ENCODE results near the gene CST9. TPM values are rescaled to one million over a fixed set of nuclear protein-coding genes. Genes with fewer than 3 reads are reported as not detected.
"Not testable (repeated sequence)": the region's sequence is repeated elsewhere in the genome, so short reads cannot be mapped to it uniquely, and the experiment has no call there.

The CST9 gene
- total RNA-seq, 4 donors from 2014 or later: not detected

DNA sequence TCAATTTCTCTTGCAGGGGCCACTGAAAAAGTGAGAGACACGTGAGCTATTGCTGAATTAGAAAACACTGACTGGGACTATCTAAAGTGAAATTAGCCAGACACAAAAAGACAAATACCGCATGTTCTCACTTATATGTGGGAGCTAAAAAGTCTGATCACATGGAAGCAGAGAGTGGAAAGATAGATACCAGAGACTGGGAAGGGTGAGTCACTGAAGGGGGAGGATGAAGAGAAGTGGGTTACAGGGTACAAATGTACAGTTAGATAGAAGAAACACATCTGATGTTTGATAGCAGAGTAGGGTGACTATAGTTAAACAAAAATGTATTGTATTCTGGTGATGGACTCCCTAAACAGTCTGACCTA, 18.6 kb upstream of the CST9 start:
- 61% methylated on average over 2 of the region's 2 CpGs for WGBS
- Histone ChIP-seq H3K27me3 (no peaks in the 10 kb centered on the region), H3K9me3 (no peaks in the 10 kb centered on the region), H3K27ac (peak overlapping the region; percentile 84), H3K36me3 (no peaks in the 10 kb centered on the region), H3K4me1 (peaks cover 46% of the 10 kb centered on the region), H3K4me3 (no peak overlapping the region)
- TF ChIP-seq EP300 (IDR thresholded peaks at IDR 0.05) (no peak), POLR2A (IDR thresholded peaks at IDR 0.05) (no peak), POLR2AphosphoS5 (IDR thresholded peaks at IDR 0.05) (no peak)
- no peak for DNase-seq (ENCODE audit: low spot score in 2 of 2)

DNA sequence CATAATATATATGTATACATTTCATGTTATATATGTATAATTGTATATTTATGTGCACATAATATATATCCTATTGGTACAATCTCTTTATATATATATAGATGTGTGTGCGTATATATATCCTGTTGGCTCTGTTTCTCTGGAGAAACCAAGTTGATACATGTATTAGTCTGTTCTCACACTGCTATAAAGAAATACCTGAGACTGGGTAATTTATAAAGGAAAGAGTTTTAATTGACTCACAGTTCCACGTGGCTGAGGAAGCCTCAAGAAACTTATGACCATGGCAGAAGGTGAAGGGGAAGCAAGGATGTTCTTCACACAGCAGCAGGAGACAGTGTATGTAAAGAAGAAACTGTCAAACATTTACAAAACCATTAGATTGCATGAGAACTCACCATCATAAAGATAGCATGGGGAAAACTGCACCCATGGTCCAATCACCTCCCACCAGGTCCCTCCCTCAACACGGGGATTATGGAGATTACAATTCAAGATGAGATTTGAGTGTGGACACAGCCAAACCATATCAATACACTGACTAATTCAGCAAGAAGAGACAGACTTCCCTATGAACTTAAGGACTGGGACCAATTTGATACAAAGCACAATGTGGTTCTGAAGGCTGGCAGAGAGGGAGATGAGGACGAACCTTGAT, 18.1 kb upstream of the CST9 start:
- no peak for TF ChIP-seq POLR2A (IDR thresholded peaks at IDR 0.05)
- TF ChIP-seq POLR2AphosphoS5 (IDR thresholded peaks at IDR 0.05): no peak
- TF ChIP-seq, protein P1, sequence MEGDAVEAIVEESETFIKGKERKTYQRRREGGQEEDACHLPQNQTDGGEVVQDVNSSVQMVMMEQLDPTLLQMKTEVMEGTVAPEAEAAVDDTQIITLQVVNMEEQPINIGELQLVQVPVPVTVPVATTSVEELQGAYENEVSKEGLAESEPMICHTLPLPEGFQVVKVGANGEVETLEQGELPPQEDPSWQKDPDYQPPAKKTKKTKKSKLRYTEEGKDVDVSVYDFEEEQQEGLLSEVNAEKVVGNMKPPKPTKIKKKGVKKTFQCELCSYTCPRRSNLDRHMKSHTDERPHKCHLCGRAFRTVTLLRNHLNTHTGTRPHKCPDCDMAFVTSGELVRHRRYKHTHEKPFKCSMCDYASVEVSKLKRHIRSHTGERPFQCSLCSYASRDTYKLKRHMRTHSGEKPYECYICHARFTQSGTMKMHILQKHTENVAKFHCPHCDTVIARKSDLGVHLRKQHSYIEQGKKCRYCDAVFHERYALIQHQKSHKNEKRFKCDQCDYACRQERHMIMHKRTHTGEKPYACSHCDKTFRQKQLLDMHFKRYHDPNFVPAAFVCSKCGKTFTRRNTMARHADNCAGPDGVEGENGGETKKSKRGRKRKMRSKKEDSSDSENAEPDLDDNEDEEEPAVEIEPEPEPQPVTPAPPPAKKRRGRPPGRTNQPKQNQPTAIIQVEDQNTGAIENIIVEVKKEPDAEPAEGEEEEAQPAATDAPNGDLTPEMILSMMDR (IDR thresholded peaks at IDR 0.05): no peak
- no peak for TF ChIP-seq EP300 (IDR thresholded peaks at IDR 0.05)
- H3K4me1 ChIP-seq: peaks cover 44% of the 10 kb centered on the region
- no peaks in the 10 kb centered on the region for H3K9me3 ChIP-seq
- no peaks in the 10 kb centered on the region for H3K36me3 ChIP-seq
- no peaks in the 10 kb centered on the region for H3K27me3 ChIP-seq
- peak overlapping the region; percentile 84 for H3K27ac ChIP-seq
- no peak overlapping the region for H3K4me3 ChIP-seq
- DNase-seq (ENCODE audit: low spot score in 2 of 2): no peak
- WGBS: 55% methylated on average over 4 of the region's 4 CpGs

DNA sequence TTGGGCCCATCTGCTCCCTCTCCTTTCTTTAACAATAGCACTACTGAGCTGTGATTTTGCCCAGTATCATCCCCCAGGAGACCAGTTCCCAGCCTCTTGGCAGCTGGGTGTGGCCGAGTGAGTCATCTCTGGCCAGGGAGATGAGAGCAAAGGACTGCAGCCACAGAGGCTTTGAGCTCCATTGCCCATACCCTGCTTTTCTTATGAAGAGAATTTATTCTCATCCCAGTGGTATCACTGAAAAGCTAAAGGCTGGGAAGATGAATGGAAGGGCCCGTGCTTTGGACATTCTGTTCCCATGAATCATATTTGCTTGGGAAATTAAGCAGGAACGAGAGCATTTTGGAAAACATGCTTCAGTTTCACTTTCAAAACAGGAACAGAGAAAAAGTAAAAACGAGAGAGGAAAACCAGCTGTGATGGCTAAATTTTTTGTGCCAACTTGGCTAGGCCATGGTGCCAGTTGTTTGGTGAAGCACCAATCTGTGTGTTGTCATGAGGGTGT, 17.2 kb upstream of the CST9 start:
- no peaks in the 10 kb centered on the region for H3K27me3 ChIP-seq
- peak overlapping the region; percentile 23 for H3K4me3 ChIP-seq
- no peaks in the 10 kb centered on the region for H3K36me3 ChIP-seq
- 10% methylated on average over 4 of the region's 4 CpGs for WGBS
- peak; percentile 92 for TF ChIP-seq EP300 (IDR thresholded peaks at IDR 0.05)
- TF ChIP-seq POLR2AphosphoS5 (IDR thresholded peaks at IDR 0.05): peak; percentile 88 to 98 (median 89)
- TF ChIP-seq POLR2A (IDR thresholded peaks at IDR 0.05): no peak
- no peaks in the 10 kb centered on the region for H3K9me3 ChIP-seq
- peaks cover 40% of the 10 kb centered on the region for H3K4me1 ChIP-seq
- H3K27ac ChIP-seq: peak overlapping the region; percentile 84
- DNase-seq (ENCODE audit: low spot score in 2 of 2): peak in 1 of 2 donors; percentile 86

DNA sequence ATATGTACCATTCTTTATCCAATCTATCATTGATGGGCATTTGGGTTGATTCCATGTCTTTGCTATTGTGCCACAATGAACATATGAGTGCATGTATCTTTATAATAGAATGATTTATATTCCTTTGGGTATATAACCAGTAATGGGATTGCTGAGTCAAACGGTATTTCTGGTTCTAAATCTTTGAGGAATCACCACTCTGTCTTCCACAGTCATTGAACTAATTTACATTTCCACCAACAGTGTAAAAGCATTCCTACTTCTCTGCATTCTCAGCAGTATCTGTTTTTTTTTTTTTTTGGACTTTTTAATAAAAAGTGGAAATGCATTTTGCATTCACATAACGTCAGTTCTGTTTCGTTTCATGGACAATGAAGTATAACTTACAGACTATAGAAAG, 16.7 kb upstream of the CST9 start:
- H3K4me1 ChIP-seq: peaks cover 40% of the 10 kb centered on the region
- not testable (repeated sequence) for H3K36me3 ChIP-seq; DNase-seq (ENCODE audit: low spot score in 2 of 2); H3K9me3 ChIP-seq; H3K4me3 ChIP-seq; H3K27me3 ChIP-seq
- H3K27ac ChIP-seq: peak overlapping the region; percentile 84
- WGBS: 42% methylated on average over 3 of the region's 3 CpGs

DNA sequence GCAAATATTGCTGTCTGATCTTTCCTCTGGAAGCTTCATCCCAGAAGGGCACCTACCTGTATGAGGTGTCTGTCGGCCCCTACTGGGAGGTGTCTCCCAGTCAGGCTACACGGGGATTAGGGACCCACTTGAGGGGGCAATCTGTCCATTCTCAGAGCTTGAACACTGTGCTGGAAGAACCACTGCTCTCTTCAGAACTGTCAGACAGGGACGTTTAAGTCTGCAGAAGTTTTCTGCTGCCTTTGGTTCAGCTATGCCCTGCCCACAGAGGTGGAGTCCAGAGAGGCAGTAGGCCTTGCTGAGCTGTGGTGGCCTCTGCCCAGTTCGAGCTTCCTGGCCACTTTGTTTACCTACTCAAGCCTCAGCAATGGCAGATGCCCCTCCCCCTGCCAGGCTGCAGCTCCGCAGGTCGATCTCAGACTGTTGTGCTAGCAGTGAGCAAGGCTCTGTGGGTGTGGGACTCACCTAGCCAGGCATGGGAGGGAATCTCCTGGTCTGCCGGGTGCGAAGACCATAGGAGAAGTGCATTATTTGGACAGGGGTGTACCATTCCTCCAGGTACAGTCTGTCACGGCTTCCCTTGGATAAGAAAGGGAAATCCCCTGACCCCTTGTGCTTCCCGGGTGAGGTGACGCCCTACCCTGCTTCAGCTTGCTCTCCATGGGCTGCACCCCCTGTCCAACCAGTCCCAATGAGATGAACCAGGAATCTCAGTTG, 15.1 kb upstream of the CST9 start:
- not testable (repeated sequence) for H3K4me3 ChIP-seq; H3K27ac ChIP-seq; DNase-seq (ENCODE audit: low spot score in 2 of 2); H3K9me3 ChIP-seq; H3K27me3 ChIP-seq; H3K36me3 ChIP-seq
- 76% methylated on average over 6 of the region's 11 CpGs for WGBS
- peaks cover 33% of the 10 kb centered on the region for H3K4me1 ChIP-seq

DNA sequence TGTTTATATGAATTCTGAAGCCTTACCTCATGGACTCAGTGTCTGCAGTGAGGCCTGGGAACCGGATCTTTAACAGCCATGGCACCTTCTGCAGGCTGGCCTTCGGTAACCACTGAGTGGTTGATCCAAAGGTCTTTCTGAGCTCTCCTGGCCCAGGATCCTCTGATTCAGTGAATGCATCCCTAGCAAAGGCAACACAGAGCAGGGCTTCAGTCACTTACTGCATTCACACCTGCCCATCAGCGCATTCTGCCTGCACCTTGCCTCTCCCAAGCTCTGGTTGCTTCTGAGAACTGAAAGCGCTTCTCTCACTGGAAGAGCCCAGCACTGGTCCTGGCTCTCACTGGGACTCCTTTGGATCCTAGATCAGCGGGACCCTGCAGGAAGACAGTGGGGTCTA, 8.4 kb upstream of the CST9 start:
- no peak for DNase-seq (ENCODE audit: low spot score in 2 of 2)
- Histone ChIP-seq H3K27me3 (no peaks in the 10 kb centered on the region), H3K27ac (peak overlapping the region; percentile 40), H3K4me3 (no peak overlapping the region), H3K9me3 (no peaks in the 10 kb centered on the region), H3K4me1 (peaks cover 13% of the 10 kb centered on the region), H3K36me3 (no peaks in the 10 kb centered on the region)
- TF ChIP-seq, protein P1 (IDR thresholded peaks at IDR 0.05): no peak
- TF ChIP-seq POLR2AphosphoS5 (IDR thresholded peaks at IDR 0.05) (no peak), EP300 (IDR thresholded peaks at IDR 0.05) (no peak), POLR2A (IDR thresholded peaks at IDR 0.05) (no peak)
- 85% methylated on average over 5 of the region's 5 CpGs for WGBS

DNA sequence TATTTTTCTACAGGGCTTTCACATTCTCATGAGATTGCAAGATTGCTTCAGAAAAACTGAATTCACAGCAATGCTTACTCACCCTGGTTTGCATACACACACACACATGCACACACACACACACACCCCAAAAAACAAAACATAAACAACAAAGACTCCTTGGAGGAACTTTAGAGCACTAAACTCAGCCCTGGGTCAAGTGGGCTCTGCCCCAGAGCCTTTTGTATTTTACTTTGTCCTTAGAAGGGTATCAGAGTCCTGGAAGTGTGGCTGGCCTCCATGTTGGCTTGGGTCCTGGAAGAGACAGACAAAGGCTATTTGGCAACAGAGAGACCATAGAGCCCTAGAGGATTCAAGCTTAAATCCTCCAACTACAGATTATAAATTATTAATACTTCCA, 8.0 kb upstream of the CST9 start:
- Histone ChIP-seq H3K9me3 (no peaks in the 10 kb centered on the region), H3K27ac (peak overlapping the region; percentile 40), H3K4me3 (no peak overlapping the region), H3K36me3 (no peaks in the 10 kb centered on the region), H3K4me1 (peaks cover 13% of the 10 kb centered on the region), H3K27me3 (no peaks in the 10 kb centered on the region)
- TF ChIP-seq POLR2AphosphoS5 (IDR thresholded peaks at IDR 0.05): no peak
- no peak for DNase-seq (ENCODE audit: low spot score in 2 of 2)

Data from suprapubic skin (tissue), 4 donors.